Neuronal stem cell (in vitro differentiated cells): ENCODE measurements around the gene TMEM97.
"Not testable (repeated sequence)": the region's sequence is repeated elsewhere in the genome, so short reads cannot be mapped to it uniquely, and the experiment has no call there.

Experiments
- DNase-seq: peaks from one replicate; pipeline ENCODE4 v3.0.0-alpha.2; 2013; ENCODE audit warnings: low spot score
- H2AFZ ChIP-seq: one replicate; pipeline ENCODE4 v1.6.1; 2013; ENCODE audit warnings: mild to moderate bottlenecking, low read length, inconsistent platforms
- H2AK5ac ChIP-seq: 2 replicates; pipeline ENCODE4 v1.6.1; 2013; ENCODE audit warnings: low read depth, mild to moderate bottlenecking, inconsistent platforms, low read length, moderate library complexity, mixed read lengths
- H2BK120ac ChIP-seq: 2 replicates; pipeline ENCODE4 v1.6.1; 2013; ENCODE audit warnings: low read depth, mild to moderate bottlenecking, inconsistent platforms, low read length, moderate library complexity, mixed read lengths
- H2BK12ac ChIP-seq: one replicate; pipeline ENCODE4 v1.6.1; 2013; ENCODE audit warnings: low read length, inconsistent platforms
- H2BK15ac ChIP-seq: 2 replicates; pipeline ENCODE4 v1.6.1; 2013; ENCODE audit warnings: mild to moderate bottlenecking, low read length, inconsistent platforms, mixed read lengths
- H2BK5ac ChIP-seq: one replicate; pipeline ENCODE4 v1.6.1; 2013; ENCODE audit warnings: inconsistent platforms, mild to moderate bottlenecking, low read length, moderate library complexity
- H3K14ac ChIP-seq: one replicate; pipeline ENCODE4 v1.6.1; 2013; ENCODE audit warnings: low read length, inconsistent platforms
- H3K18ac ChIP-seq: 2 replicates; pipeline ENCODE4 v1.6.1; 2013; ENCODE audit warnings: low read length, inconsistent platforms
- H3K23ac ChIP-seq: 2 replicates; pipeline ENCODE4 v1.6.1; 2013; ENCODE audit warnings: low read depth, mild to moderate bottlenecking, mixed read lengths, low read length, inconsistent platforms; ENCODE audit not compliant: poor library complexity
- H3K27ac ChIP-seq: replicated peaks from 3 replicates; pipeline ENCODE4 v1.5.1; 2013; ENCODE audit warnings: low read length, inconsistent platforms
- H3K27me3 ChIP-seq, 3 experiments: 2 replicates each; pipeline ENCODE4 v1.6.1; 2013; ENCODE audit warnings: low read length in 3 of 3, mild to moderate bottlenecking in 2 of 3, inconsistent platforms in 1 of 3, low read depth in 1 of 3, mixed read lengths in 1 of 3, moderate library complexity in 1 of 3; ENCODE audit not compliant: control insufficient read depth in 3 of 3, insufficient read depth in 3 of 3
- H3K36me3 ChIP-seq, 2 donors: replicated peaks in 1 of 2; 2 replicates each; pipeline ENCODE4 v1.6.1; 2013; ENCODE audit warnings: low read length in 2 of 2; ENCODE audit not compliant: control insufficient read depth in 2 of 2, insufficient read depth in 2 of 2
- H3K4ac ChIP-seq: 2 replicates; pipeline ENCODE4 v1.6.1; 2013; ENCODE audit warnings: inconsistent platforms, mild to moderate bottlenecking, low read length, moderate library complexity
- H3K4me1 ChIP-seq, 2 donors: 1 replicate in 1 of 2; 2 replicates in 1 of 2; pipeline ENCODE4 v1.6.1; 2013; ENCODE audit warnings: low read length in 2 of 2, low read depth in 1 of 2; ENCODE audit not compliant: control insufficient read depth in 2 of 2, insufficient read depth in 1 of 2
- H3K4me2 ChIP-seq: one replicate; pipeline ENCODE4 v1.6.1; 2013; ENCODE audit warnings: mild to moderate bottlenecking, low read length, inconsistent platforms; ENCODE audit not compliant: insufficient read depth, poor library complexity, severe bottlenecking
- H3K4me3 ChIP-seq, 2 donors: 2 replicates each; pipeline ENCODE4 v1.5.1; 2013; ENCODE audit warnings: low read length in 2 of 2, mild to moderate bottlenecking in 2 of 2, inconsistent platforms in 1 of 2, moderate library complexity in 1 of 2
- H3K79me1 ChIP-seq: one replicate; pipeline ENCODE4 v1.6.1; 2013; ENCODE audit warnings: low read depth, mild to moderate bottlenecking, inconsistent platforms, low read length, moderate library complexity
- H3K9ac ChIP-seq: one replicate; pipeline ENCODE4 v1.6.1; 2013; ENCODE audit warnings: mild to moderate bottlenecking, low read depth, low read length, inconsistent platforms; ENCODE audit not compliant: poor library complexity
- H3K9me3 ChIP-seq, 2 donors: replicated peaks in 1 of 2; 2 replicates each; pipeline versions ENCODE3 to v1.6.1; 2013; ENCODE audit warnings: low read length in 2 of 2, mild to moderate bottlenecking in 2 of 2, inconsistent platforms in 1 of 2, low read depth in 1 of 2, mixed read lengths in 1 of 2, moderate library complexity in 1 of 2; ENCODE audit not compliant: control insufficient read depth in 2 of 2, insufficient read depth in 1 of 2
- H4K8ac ChIP-seq: one replicate; pipeline ENCODE4 v1.6.1; 2013; ENCODE audit warnings: low read depth, mild to moderate bottlenecking, inconsistent platforms, low read length, moderate library complexity
- H4K91ac ChIP-seq: one replicate; pipeline ENCODE4 v1.6.1; 2013; ENCODE audit warnings: low read length, low read depth, mild to moderate bottlenecking, inconsistent platforms; ENCODE audit not compliant: poor library complexity
- WGBS, 2 donors: extraction: QIAGEN DNeasy Blood & Tissue Kit; methylation state at CpG; one replicate each; pipeline ENCODE4 v1.1.7; 2013; ENCODE audit warnings: missing lambda C conversion rate in 2 of 2, mixed read lengths in 1 of 2; ENCODE audit not compliant: insufficient read length in 2 of 2, insufficient replicate concordance in 1 of 2; ENCODE audit errors: extremely low coverage in 2 of 2; 5-methylcytosine and 5-hydroxymethylcytosine counted together

The TMEM97 gene

GRCh38 chr17:28272166-28272565, 46.8 kb upstream of the TMEM97 start:
- Histone ChIP-seq H3K18ac (no peak overlapping the region), H3K9me3 (peaks cover 0 to 8% of the 10 kb centered on the region in 2 donors), H3K4me1 (peaks cover 6 to 20% of the 10 kb centered on the region in 2 donors), H3K14ac (no peak overlapping the region), H2BK120ac (no peak overlapping the region), H2BK15ac (no peak overlapping the region), H3K23ac (no peak overlapping the region), H3K4me2 (no peak overlapping the region), H3K36me3 (no peaks in the 10 kb centered on the region), H2BK5ac (no peak overlapping the region), H3K9ac (no peak overlapping the region), H2AK5ac (no peak overlapping the region), H3K79me1 (no peaks in the 10 kb centered on the region), H3K27me3 (no peaks in the 10 kb centered on the region), H4K8ac (no peak overlapping the region), H4K91ac (no peak overlapping the region), H3K4me3 (no peak overlapping the region), H3K27ac (no peak overlapping the region), H3K4ac (no peak overlapping the region), H2AFZ (no peak overlapping the region), H2BK12ac (no peak overlapping the region)
- no peak for DNase-seq
- WGBS, 2 donors: no CpG with 5 or more reads among the region's 2 CpGs

DNA sequence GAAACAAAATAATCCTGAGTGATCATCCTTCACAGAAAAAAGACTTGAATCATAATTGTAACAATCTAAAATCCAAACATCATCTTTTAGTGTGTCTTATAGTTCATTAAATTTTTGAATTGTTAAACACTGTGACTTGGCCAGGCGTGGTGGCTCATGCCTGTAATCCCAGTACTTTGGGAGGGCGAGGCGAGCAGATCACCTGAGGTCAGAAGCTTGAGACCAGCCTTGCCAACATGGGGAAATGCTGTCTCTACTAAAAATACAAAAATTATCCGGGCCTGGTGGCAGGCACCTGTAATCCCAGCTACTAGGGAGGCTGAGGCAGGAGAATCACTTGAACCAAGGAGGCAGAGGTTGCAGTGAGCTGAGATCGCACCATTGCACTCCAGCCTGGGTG, 45.7 kb upstream of the TMEM97 start:
- H3K4me3 ChIP-seq, DNase-seq, H2AFZ ChIP-seq, H4K91ac ChIP-seq, H2BK12ac ChIP-seq, H2AK5ac ChIP-seq, H2BK5ac ChIP-seq, H2BK15ac ChIP-seq, H4K8ac ChIP-seq, H3K9me3 ChIP-seq, H3K23ac ChIP-seq, H3K36me3 ChIP-seq, H3K79me1 ChIP-seq, H3K4ac ChIP-seq, H2BK120ac ChIP-seq, H3K14ac ChIP-seq, H3K9ac ChIP-seq, H3K27ac ChIP-seq, H3K4me2 ChIP-seq, H3K27me3 ChIP-seq, H3K18ac ChIP-seq: not testable (repeated sequence)
- WGBS, 2 donors: no CpG with 5 or more reads among the region's 5 CpGs
- peaks cover 6 to 20% of the 10 kb centered on the region in 2 donors for H3K4me1 ChIP-seq

DNA sequence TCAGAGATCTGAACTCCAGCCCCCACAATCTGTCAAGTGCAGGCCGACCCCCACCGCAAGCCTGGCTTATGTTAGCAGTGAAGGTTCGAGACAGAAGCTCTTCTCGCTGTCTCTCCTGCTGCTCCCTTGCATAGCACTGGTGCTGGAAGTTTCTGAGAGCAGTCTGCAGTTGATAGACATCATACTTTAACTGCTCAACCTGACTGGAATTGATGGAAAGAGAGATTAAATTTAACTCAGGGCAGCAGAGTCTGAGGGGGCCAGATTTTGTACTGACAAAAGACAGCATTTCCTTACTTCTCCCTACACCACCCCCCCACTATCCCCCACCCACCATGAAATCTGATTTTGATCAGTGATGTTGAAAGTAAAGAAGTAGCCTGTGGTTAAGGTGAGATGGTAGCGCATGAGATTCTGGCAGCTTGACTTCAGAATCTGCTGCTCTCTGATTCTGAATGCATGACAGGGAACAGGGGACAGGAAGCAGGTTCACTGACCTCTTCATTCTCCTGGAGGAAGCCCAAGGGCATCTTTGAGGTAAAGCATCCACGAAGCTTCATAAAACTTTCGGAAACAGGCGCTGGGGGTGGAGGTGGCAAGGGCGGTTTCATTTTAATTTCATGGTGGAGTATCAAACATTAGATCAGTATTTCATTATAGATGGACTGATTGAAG, 44.3 kb upstream of the TMEM97 start:
- Histone ChIP-seq H2AFZ (peak overlapping the region; percentile 46), H3K27me3 (no peaks in the 10 kb centered on the region), H3K79me1 (no peaks in the 10 kb centered on the region), H2BK12ac (no peak overlapping the region), H2BK5ac (no peak overlapping the region), H3K27ac (no peak overlapping the region), H3K18ac (no peak overlapping the region), H4K8ac (no peak overlapping the region), H2AK5ac (no peak overlapping the region), H4K91ac (no peak overlapping the region), H3K4me3 (no peak overlapping the region), H3K4me1 (peaks cover 6 to 20% of the 10 kb centered on the region in 2 donors), H2BK15ac (no peak overlapping the region), H3K23ac (no peak overlapping the region), H3K36me3 (no peaks in the 10 kb centered on the region), H3K4me2 (no peak overlapping the region), H3K4ac (no peak overlapping the region), H3K9ac (no peak overlapping the region), H2BK120ac (no peak overlapping the region), H3K9me3 (no peaks in the 10 kb centered on the region), H3K14ac (no peak overlapping the region)
- DNase-seq: no peak
- no CpG with 5 or more reads among the region's 9 CpGs for WGBS, 2 donors

GRCh38 chr17:28276011-28276410, 43.0 kb upstream of the TMEM97 start:
- WGBS, 2 donors: no CpG with 5 or more reads among the region's 6 CpGs
- Histone ChIP-seq H2AK5ac (no peak overlapping the region), H3K4me1 (peaks cover 6 to 20% of the 10 kb centered on the region in 2 donors), H3K23ac (no peak overlapping the region), H3K9me3 (no peaks in the 10 kb centered on the region), H4K91ac (no peak overlapping the region), H3K9ac (no peak overlapping the region), H2BK12ac (no peak overlapping the region), H2AFZ (no peak overlapping the region), H3K18ac (no peak overlapping the region), H3K27ac (no peak overlapping the region), H3K4ac (no peak overlapping the region), H3K4me3 (no peak overlapping the region), H2BK5ac (no peak overlapping the region), H2BK120ac (no peak overlapping the region), H3K4me2 (no peak overlapping the region), H4K8ac (no peak overlapping the region), H3K14ac (no peak overlapping the region), H3K79me1 (no peaks in the 10 kb centered on the region), H3K27me3 (no peaks in the 10 kb centered on the region), H2BK15ac (no peak overlapping the region), H3K36me3 (no peaks in the 10 kb centered on the region)
- no peak for DNase-seq
